ENCODE results near the gene MLC1. TPM values are rescaled to one million over a fixed set of nuclear protein-coding genes. Genes with fewer than 3 reads are reported as not detected.

MLC1 gene
- total RNA-seq, 2 experiments from 2014 or later, result 0.25 to 0.83 TPM

DNA sequence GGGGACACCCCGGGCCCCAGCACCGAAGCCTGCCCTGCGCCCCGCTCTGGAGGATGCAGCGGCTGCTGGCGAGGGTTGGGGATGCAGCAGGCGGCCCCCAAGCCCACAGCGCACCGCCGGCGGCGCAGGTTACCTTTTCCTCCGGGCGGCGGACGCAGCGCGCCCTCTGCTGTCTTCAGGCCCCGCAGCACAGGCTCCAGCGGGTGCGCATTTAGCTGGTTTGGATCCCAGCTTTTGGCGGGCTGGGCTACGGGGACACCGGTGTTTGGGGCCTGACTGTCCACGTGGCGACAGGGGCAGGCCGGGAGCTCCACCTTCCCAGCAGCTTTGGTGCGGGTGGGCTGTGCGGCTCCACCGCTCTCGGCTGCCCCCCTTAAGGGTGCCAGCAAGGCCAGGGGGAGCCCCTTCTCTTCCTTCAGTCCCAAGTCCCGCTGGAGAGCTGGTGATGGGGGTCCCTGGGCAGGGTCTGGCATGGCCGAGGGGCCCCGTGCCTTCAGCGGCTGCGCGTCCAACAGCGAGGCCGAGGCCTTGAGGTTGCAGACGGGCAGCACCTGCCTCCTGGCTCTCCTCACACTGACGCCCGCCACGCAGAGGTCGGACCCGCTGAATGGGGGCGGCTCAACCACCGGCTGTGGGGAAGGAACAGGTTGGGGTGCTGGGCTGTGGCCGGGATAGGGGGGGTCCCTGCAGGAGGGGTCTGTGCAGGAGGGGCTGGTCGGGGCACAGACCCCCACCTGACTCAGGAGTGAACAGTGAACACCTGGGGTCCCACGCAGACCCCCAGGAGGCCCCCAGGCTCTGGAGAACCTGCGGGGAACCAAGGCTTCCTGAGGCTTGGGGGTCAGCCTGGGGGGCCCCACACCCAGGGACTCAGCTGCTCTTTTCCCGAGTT lies 54.7 kb downstream of the MLC1 start:
- H3K36me3 Mint-ChIP-seq (ENCODE audit: low read depth), result no peaks in the 10 kb centered on the region
- no peaks in the 10 kb centered on the region for H3K27me3 Mint-ChIP-seq
- no peak overlapping the region for H3K4me3 Mint-ChIP-seq
- H3K4me1 Mint-ChIP-seq, result peaks cover 12% of the 10 kb centered on the region
- no peaks in the 10 kb centered on the region for H3K9me3 Mint-ChIP-seq
- DNase-seq, result peak; percentile 86
- H3K27ac Mint-ChIP-seq, result no peak overlapping the region
- ChIA-PET CTCF (interaction anchor here (0.6 to 2.2 kb wide), 22 partner anchors 8 to 263 kb away, joined by 3 to 26 read pairs (median 4); partner anchors contain the start of gene MLC1), POLR2A (no interaction called here)

GRCh38 chr22:50027639-50028537 lies 57.3 kb downstream of the MLC1 start:
- no peak overlapping the region for H3K4me3 Mint-ChIP-seq
- H3K27me3 Mint-ChIP-seq, result no peaks in the 10 kb centered on the region
- H3K27ac Mint-ChIP-seq, result no peak overlapping the region
- ChIA-PET POLR2A (no interaction called here), CTCF (interaction anchor here (0.9 to 1.2 kb wide), 3 partner anchors 10 to 104 kb away, joined by 3 read pairs; no protein-coding TSS in a partner anchor)
- H3K9me3 Mint-ChIP-seq, result no peaks in the 10 kb centered on the region
- peaks cover 6% of the 10 kb centered on the region for H3K4me1 Mint-ChIP-seq
- H3K36me3 Mint-ChIP-seq (ENCODE audit: low read depth), result no peaks in the 10 kb centered on the region
- no peak for DNase-seq

- no peak overlapping the region for H3K27ac Mint-ChIP-seq
- no peak overlapping the region for H3K4me3 Mint-ChIP-seq
- H3K36me3 Mint-ChIP-seq (ENCODE audit: low read depth), result no peaks in the 10 kb centered on the region
- ChIA-PET CTCF (no interaction called here), POLR2A (no interaction called here)
- H3K27me3 Mint-ChIP-seq, result no peaks in the 10 kb centered on the region
- H3K9me3 Mint-ChIP-seq, result no peaks in the 10 kb centered on the region
- H3K4me1 Mint-ChIP-seq, result peaks cover 6% of the 10 kb centered on the region
- no peak for DNase-seq
Observed at GRCh38 chr22:50025993-50026392, 59.2 kb downstream of the MLC1 start.

GRCh38 chr22:50022171-50022819 lies 62.9 kb downstream of the MLC1 start:
- no peaks in the 10 kb centered on the region for H3K27me3 Mint-ChIP-seq
- H3K4me3 Mint-ChIP-seq, result no peak overlapping the region
- no peak for DNase-seq
- no peak overlapping the region for H3K27ac Mint-ChIP-seq
- POLR2A ChIA-PET, result no interaction called here
- CTCF ChIA-PET, result no interaction called here
- peaks cover 16% of the 10 kb centered on the region for H3K4me1 Mint-ChIP-seq
- peaks cover 1% of the 10 kb centered on the region for H3K36me3 Mint-ChIP-seq (ENCODE audit: low read depth)
- H3K9me3 Mint-ChIP-seq, result no peaks in the 10 kb centered on the region

- POLR2A ChIA-PET, result no interaction called here
- H3K27me3 Mint-ChIP-seq, result no peaks in the 10 kb centered on the region
- no peak for DNase-seq
- no peak overlapping the region for H3K27ac Mint-ChIP-seq
- H3K9me3 Mint-ChIP-seq, result no peaks in the 10 kb centered on the region
- peaks cover 24% of the 10 kb centered on the region for H3K4me1 Mint-ChIP-seq
- peaks cover 1% of the 10 kb centered on the region for H3K36me3 Mint-ChIP-seq (ENCODE audit: low read depth)
- CTCF ChIA-PET, result no interaction called here
- no peak overlapping the region for H3K4me3 Mint-ChIP-seq
Observed at GRCh38 chr22:50020606-50021005, 64.6 kb downstream of the MLC1 start.

- peaks cover 24% of the 10 kb centered on the region for H3K4me1 Mint-ChIP-seq
- H3K27me3 Mint-ChIP-seq, result no peaks in the 10 kb centered on the region
- no peak overlapping the region for H3K4me3 Mint-ChIP-seq
- no peak overlapping the region for H3K27ac Mint-ChIP-seq
- no peak for DNase-seq
- CTCF ChIA-PET, result no interaction called here
- POLR2A ChIA-PET, result no interaction called here
- peaks cover 1% of the 10 kb centered on the region for H3K36me3 Mint-ChIP-seq (ENCODE audit: low read depth)
- no peaks in the 10 kb centered on the region for H3K9me3 Mint-ChIP-seq
Observed at GRCh38 chr22:50019316-50019715, 65.9 kb downstream of the MLC1 start.

DNA sequence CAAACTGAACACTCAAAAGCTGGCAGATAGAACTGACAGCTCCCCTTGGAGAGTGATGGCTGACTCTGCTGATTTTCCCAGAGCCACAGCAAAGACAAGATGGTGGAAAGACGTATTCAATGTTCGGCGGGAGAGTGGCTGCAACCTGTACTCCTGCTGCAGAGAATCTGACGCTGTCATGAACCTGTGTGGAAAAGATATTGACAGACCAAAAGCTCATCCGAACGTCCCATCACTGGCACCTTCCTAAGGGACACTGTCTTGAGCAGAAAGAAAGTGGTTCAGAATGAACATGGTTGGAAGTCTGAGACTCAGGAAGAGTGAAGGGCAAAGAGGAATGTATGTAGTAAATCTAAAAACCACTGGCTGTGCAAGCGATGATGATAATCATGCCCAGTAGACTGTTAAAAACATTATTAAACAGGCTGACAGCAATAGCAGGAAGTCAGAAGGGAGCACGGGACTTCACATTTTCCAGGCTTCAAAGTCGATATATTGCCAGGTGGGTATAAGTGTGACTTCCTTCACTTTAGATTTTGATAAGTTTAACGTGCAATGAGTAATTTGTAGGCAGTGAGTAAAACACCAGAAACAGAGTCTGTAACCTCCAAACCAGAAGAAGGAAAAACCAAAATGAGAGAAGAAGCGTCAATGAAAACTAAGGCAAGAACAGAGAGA lies 66.5 kb downstream of the MLC1 start:
- Mint-ChIP-seq H3K9me3 (no peaks in the 10 kb centered on the region), H3K27me3 (no peaks in the 10 kb centered on the region), H3K36me3 (ENCODE audit: low read depth) (peaks cover 1% of the 10 kb centered on the region), H3K4me1 (peaks cover 24% of the 10 kb centered on the region), H3K27ac (no peak overlapping the region), H3K4me3 (no peak overlapping the region)
- ChIA-PET CTCF (interaction anchor here (1.2 to 2.2 kb wide), 4 partner anchors 9 to 91 kb away, joined by 3 to 10 read pairs (median 4); no protein-coding TSS in a partner anchor), POLR2A (no interaction called here)
- DNase-seq, result no peak

- no peak for DNase-seq
- Mint-ChIP-seq H3K36me3 (ENCODE audit: low read depth) (peaks cover 1% of the 10 kb centered on the region), H3K27me3 (no peaks in the 10 kb centered on the region), H3K4me1 (peaks cover 24% of the 10 kb centered on the region), H3K9me3 (no peaks in the 10 kb centered on the region), H3K27ac (no peak overlapping the region), H3K4me3 (no peak overlapping the region)
- CTCF ChIA-PET, result interaction anchor here (0.7 to 2.2 kb wide), 5 partner anchors 10 to 90 kb away, joined by 3 to 10 read pairs (median 4); no protein-coding TSS in a partner anchor
- POLR2A ChIA-PET, result no interaction called here
Observed at GRCh38 chr22:50017701-50018224, 67.5 kb downstream of the MLC1 start.

- DNase-seq, result no peak
- H3K27ac Mint-ChIP-seq, result no peak overlapping the region
- ChIA-PET CTCF (interaction anchor here (0.7 to 2.2 kb wide), 5 partner anchors 10 to 89 kb away, joined by 3 to 4 read pairs (median 3); no protein-coding TSS in a partner anchor), POLR2A (no interaction called here)
- H3K4me3 Mint-ChIP-seq, result no peak overlapping the region
- peaks cover 24% of the 10 kb centered on the region for H3K4me1 Mint-ChIP-seq
- H3K27me3 Mint-ChIP-seq, result no peaks in the 10 kb centered on the region
- H3K36me3 Mint-ChIP-seq (ENCODE audit: low read depth), result peaks cover 1% of the 10 kb centered on the region
- H3K9me3 Mint-ChIP-seq, result no peaks in the 10 kb centered on the region
Observed at GRCh38 chr22:50016988-50017700, 68.1 kb downstream of the MLC1 start.

DNA sequence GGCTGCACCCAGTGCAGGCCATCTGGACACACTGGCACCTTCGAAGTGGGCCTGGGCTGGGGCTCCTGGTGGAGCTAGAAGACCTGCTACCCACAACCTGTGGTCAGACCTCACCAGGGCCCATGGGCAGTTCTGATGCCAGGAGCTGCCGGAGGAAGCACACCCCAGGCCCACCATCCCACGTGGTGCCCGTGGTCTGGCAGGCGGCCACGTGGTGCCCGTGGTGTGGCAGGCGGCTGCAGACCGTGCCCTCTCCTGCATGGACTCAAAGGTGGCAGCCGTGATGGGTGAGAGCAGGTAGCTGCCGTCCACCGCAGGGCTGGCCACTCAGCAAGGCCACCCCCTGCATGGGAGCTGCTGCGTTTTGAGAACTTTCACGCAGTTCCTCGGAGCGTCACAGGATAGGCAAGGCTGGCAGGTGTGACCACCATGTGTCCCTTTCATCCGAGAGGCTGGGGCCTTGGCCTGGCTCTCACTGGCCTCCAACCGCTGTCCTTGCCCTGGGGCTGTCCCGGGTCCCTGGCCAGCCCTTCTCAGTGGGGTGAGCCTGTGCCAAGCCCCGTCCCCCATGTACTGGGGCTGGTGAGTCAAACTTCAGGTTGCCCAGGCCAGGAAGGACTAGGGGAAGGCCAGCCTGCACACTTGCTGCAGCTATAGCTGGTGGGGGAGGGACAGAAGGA lies 68.8 kb downstream of the MLC1 start:
- DNase-seq, result no peak
- peaks cover 26% of the 10 kb centered on the region for H3K4me1 Mint-ChIP-seq
- POLR2A ChIA-PET, result no interaction called here
- no peak overlapping the region for H3K4me3 Mint-ChIP-seq
- peaks cover 6% of the 10 kb centered on the region for H3K27me3 Mint-ChIP-seq
- CTCF ChIA-PET, result interaction anchor here (1.0 to 2.2 kb wide), 2 partner anchors 9 to 86 kb away, joined by 3 to 4 read pairs; no protein-coding TSS in a partner anchor
- peaks cover 1% of the 10 kb centered on the region for H3K36me3 Mint-ChIP-seq (ENCODE audit: low read depth)
- H3K9me3 Mint-ChIP-seq, result no peaks in the 10 kb centered on the region
- no peak overlapping the region for H3K27ac Mint-ChIP-seq

All from activated CD4-positive, alpha-beta T cell treated with anti-CD3 and anti-CD28 coated beads, Interleukin-2, amount 10 ng/mL, durations not matched to agents 7 days and 5 days (primary cell).